K562 (cell line): ENCODE data around the gene LAMA3. TPM values are rescaled to one million over a fixed set of nuclear protein-coding genes. Genes with fewer than 3 reads are reported as not detected.

Experiments used
- ATAC-seq: fragments of 200-7000 bp; cut with Tn5 transposase; 3 replicates; pipeline ENCODE4 v1.9.1; 2020; ENCODE audit warnings: moderate library complexity
- BruUV-seq: library from RNA; stranded (reverse); fragments of 400-500 nt; replicated peaks from 2 replicates; lab custom pipeline; 2021; lab: Mats Ljungman, UMichigan
- CTCF ChIA-PET: fragments of 300-600 bp; formaldehyde crosslinking; extraction: SDS; loops from one replicate; lab custom pipeline; 2021; ENCODE audit warnings: low intra/inter-chr PET ratio; lab: Yijun Ruan, JAX
- POLR2A ChIA-PET: fragments of 300-600, 350-650 bp; sonication (Branson Sonifier 250); formaldehyde crosslinking; extraction: SDS; loops from one replicate; lab custom pipeline; 2021; ENCODE audit warnings: antibody characterized with exemption, inconsistent platforms; lab: Yijun Ruan, JAX
- DNase-seq, 4 experiments: peaks; one replicate each; pipeline versions ENCODE4 v3.0.0 to v3.0.0-alpha.2; 2011 to 2018; ENCODE audit warnings: low spot score in 3 of 4, mixed read lengths in 3 of 4; ENCODE audit errors: extremely low read depth in 1 of 4
- FAIRE-seq: peaks from 2 replicates; lab custom pipeline; 2011; peaks lifted over from hg19 to GRCh38; lab: Jason Lieb, UNC
- H2AFZ ChIP-seq: 2 replicates; pipeline ENCODE4 v1.6.0; 2011; ENCODE audit warnings: low read depth, low read length, control low read depth, inconsistent platforms
- H3K27ac ChIP-seq: fragments of 200-600 bp; 3 replicates; pipeline ENCODE4 v1.8.0; 2011; ENCODE audit warnings: low read depth, mild to moderate bottlenecking, control low read depth, inconsistent platforms, low read length, moderate library complexity, mixed read lengths; ENCODE audit errors: extremely low read depth
- H3K27me3 ChIP-seq, 2 experiments: fragments of 300-600 bp in 1 of 2; 2 replicates in 1 of 2; 3 replicates in 1 of 2; pipeline versions ENCODE4 v1.6.0 to v1.8.0; 2011; ENCODE audit warnings: inconsistent platforms in 2 of 2, low read length in 2 of 2, mild to moderate bottlenecking in 1 of 2, mixed read lengths in 1 of 2, moderate library complexity in 1 of 2; ENCODE audit not compliant: control insufficient read depth in 2 of 2, insufficient read depth in 2 of 2
- H3K36me3 ChIP-seq: fragments of 300-600 bp; 3 replicates; pipeline ENCODE4 v1.8.0; 2011; ENCODE audit warnings: mild to moderate bottlenecking, low read length, inconsistent platforms; ENCODE audit not compliant: control insufficient read depth, insufficient read depth
- H3K4me1 ChIP-seq, 2 experiments: fragments of 200-600 bp in 1 of 2; replicated peaks in 1 of 2; 2 replicates in 1 of 2; 3 replicates in 1 of 2; pipeline versions ENCODE4 v1.5.1 to v1.8.0; 2011; ENCODE audit warnings: inconsistent platforms in 2 of 2, low read length in 2 of 2, mild to moderate bottlenecking in 1 of 2, mixed read lengths in 1 of 2, moderate library complexity in 1 of 2; ENCODE audit not compliant: control insufficient read depth in 2 of 2, insufficient read depth in 2 of 2
- H3K4me2 ChIP-seq: 2 replicates; pipeline ENCODE4 v1.6.1; 2011; ENCODE audit warnings: low read length, control low read depth, inconsistent platforms, mixed read lengths; ENCODE audit not compliant: insufficient read depth
- H3K4me3 ChIP-seq: fragments of 200-600 bp; sonication (generic), shearing (Covaris generic); 2 replicates; pipeline ENCODE4 v1.5.1; 2016; ENCODE audit warnings: control low read depth, inconsistent platforms
- H3K79me2 ChIP-seq: fragments of 200-600 bp; 3 replicates; pipeline ENCODE4 v1.8.0; 2011; ENCODE audit warnings: low read length, inconsistent platforms; ENCODE audit not compliant: control insufficient read depth, insufficient read depth
- H3K9ac ChIP-seq, 2 experiments: 2 replicates each; pipeline versions ENCODE4 v1.6.0 to v1.6.1; 2011; ENCODE audit warnings: low read depth in 2 of 2, low read length in 2 of 2, control low read depth in 1 of 2, inconsistent platforms in 1 of 2, mild to moderate bottlenecking in 1 of 2, mixed read lengths in 1 of 2; ENCODE audit not compliant: insufficient read depth in 1 of 2
- H3K9me1 ChIP-seq: one replicate; pipeline ENCODE4 v1.6.0; 2011; ENCODE audit warnings: inconsistent platforms, mild to moderate bottlenecking, low read length, moderate library complexity; ENCODE audit not compliant: control insufficient read depth, insufficient read depth
- H3K9me3 ChIP-seq: replicated peaks from 2 replicates; pipeline ENCODE4 v1.5.1; 2011; ENCODE audit warnings: low read depth, low read length, inconsistent platforms; ENCODE audit not compliant: control insufficient read depth, insufficient read depth
- H4K20me1 ChIP-seq: replicated peaks from 2 replicates; pipeline ENCODE4 v1.6.1; 2011; ENCODE audit warnings: low read length, inconsistent platforms, mixed read lengths; ENCODE audit not compliant: control insufficient read depth, insufficient read depth
- ATF3 ChIP-seq, 2 experiments: fragments of 450-650 bp in 1 of 2; sonication (generic) in 1 of 2; formaldehyde crosslinking in 1 of 2; IDR thresholded peaks in 1 of 2; conservative IDR thresholded peaks in 1 of 2; 2 replicates each; pipeline versions ENCODE4 v1.6.1 to v1.8.1; 2016 to 2023; ENCODE audit warnings: mild to moderate bottlenecking in 2 of 2, moderate library complexity in 2 of 2, inconsistent platforms in 1 of 2, missing genetic modification reagents in 1 of 2
- CBFA2T2 ChIP-seq: fragments of 450-650 bp; conservative IDR thresholded peaks from 2 replicates; pipeline ENCODE4 v1.6.1; 2017; ENCODE audit warnings: mild to moderate bottlenecking
- FOS ChIP-seq: IDR thresholded peaks from 3 replicates; pipeline ENCODE4 v1.6.1; 2011; ENCODE audit not compliant: insufficient read length; ENCODE audit errors: extremely low read depth
- HNRNPK ChIP-seq: fragments of 200-400 bp; formaldehyde crosslinking; IDR thresholded peaks from one replicate; pipeline ENCODE4 v1.6.1; 2018; ENCODE audit warnings: mild to moderate bottlenecking, low read depth, low read length; ENCODE audit not compliant: poor library complexity, severe bottlenecking
- XRCC3 ChIP-seq: fragments of 450-650 bp; IDR thresholded peaks from 2 replicates; pipeline ENCODE4 v1.6.1; 2017; ENCODE audit warnings: mild to moderate bottlenecking, moderate library complexity
- ZNF778 ChIP-seq: fragments of 450-650 bp; formaldehyde crosslinking; IDR thresholded peaks from 2 replicates; pipeline ENCODE4 v1.4.0; 2020; ENCODE audit warnings: mild to moderate bottlenecking, moderate library complexity
- WGBS: fragments of 100-300 bp; shearing (Covaris generic); methylation state at CpG from one replicate; pipeline ENCODE4 v1.1.6; 2016; ENCODE audit warnings: low coverage, mixed read lengths; ENCODE audit not compliant: insufficient coverage; ENCODE audit errors: missing lambda C conversion rate; 5-methylcytosine and 5-hydroxymethylcytosine counted together
- in situ Hi-C: fragments of 300-500 bp; cut with MboI; formaldehyde crosslinking; loops from 4 replicates; pipeline ENCODE4 v1.15.0; 2018; ENCODE audit warnings: inconsistent platforms, mixed read lengths
- intact Hi-C: fragments of 100-400 bp; cut with micrococcal nuclease; formaldehyde crosslinking; loops from 2 replicates; pipeline ENCODE4 v1.14.2; 2022
- polyA plus RNA-seq, 8 experiments: library from polyadenylated mRNA; depleted of rRNA in 4 of 8; stranded (reverse) in 5 of 8; unstranded in 3 of 8; fragments of >200 nt; fragmentation: Nextera tagmentation in 2 of 8; fragmentation: Illumina TruSeq in 1 of 8; extraction: Ambion mirVana in 2 of 8; extraction: Trizol in 1 of 8; gene quantifications; 2 replicates each; pipeline versions ENCODE4 v1.2.1 to v1.2.3, GENCODE V29; 2011 to 2014; ENCODE audit warnings: inconsistent platforms in 1 of 8, missing spikeins in 1 of 8
- total RNA-seq, 7 experiments: library from RNA; depleted of rRNA in 6 of 7; stranded (reverse); fragments of >200 nt in 6 of 7; fragmentation: Illumina TruSeq in 2 of 7; extraction: Trizol in 2 of 7; gene quantifications; 2 replicates each; pipeline versions ENCODE4 v1.2.1 to v1.2.3, GENCODE V29; 2011 to 2021; ENCODE audit warnings: low replicate concordance in 1 of 7

LAMA3 gene
- total and polyA plus RNA-seq, 9 of the 15 experiments (the other 6 are each of a cell fraction or from before 2014, with no cell fraction given), result 0.07 TPM; not detected in 8

GRCh38 chr18:23908827-23909226 is 219.6 kb downstream of the LAMA3 start:
- no peak overlapping the region for H3K27ac ChIP-seq
- ATAC-seq (no peak), FAIRE-seq (no peak), DNase-seq (no peak)
- H2AFZ ChIP-seq, result no peak overlapping the region
- no peaks in the 10 kb centered on the region for H4K20me1 ChIP-seq
- no peak overlapping the region for H3K4me2 ChIP-seq
- no peaks in the 10 kb centered on the region for H3K9me3 ChIP-seq
- no peaks in the 10 kb centered on the region for H3K36me3 ChIP-seq
- WGBS, result 2% methylated on average over 3 of the region's 3 CpGs
- no peaks in the 10 kb centered on the region for H3K4me1 ChIP-seq
- ChIA-PET CTCF (no interaction called here), POLR2A (no interaction called here)
- in situ Hi-C loops, result no loop called here
- no peaks in the 10 kb centered on the region for H3K79me2 ChIP-seq
- no peaks in the 10 kb centered on the region for H3K9me1 ChIP-seq
- H3K4me3 ChIP-seq, result no peak overlapping the region
- BruUV-seq, result no TSS peak
- intact Hi-C loops, result no loop called here
- H3K9ac ChIP-seq, result no peak overlapping the region
- no peak for TF ChIP-seq CBFA2T2
- no peak for TF ChIP-seq FOS
- no peak for TF ChIP-seq HNRNPK
- no peak for TF ChIP-seq ZNF778
- no peak for TF ChIP-seq ATF3 (IDR thresholded peaks at IDR 0.05)
- no peak for TF ChIP-seq ATF3 (CRISPR knock-in tag; conservative IDR thresholded peaks at IDR 0.05)
- TF ChIP-seq XRCC3, result no peak
- TF ChIP-seq, all 486 proteins: peak for 0
- H3K27me3 ChIP-seq, result no peaks in the 10 kb centered on the region; a peak in 1 of 5 replicates
